ENCODE measurements around the gene DCC.

Gene DCC

DNA sequence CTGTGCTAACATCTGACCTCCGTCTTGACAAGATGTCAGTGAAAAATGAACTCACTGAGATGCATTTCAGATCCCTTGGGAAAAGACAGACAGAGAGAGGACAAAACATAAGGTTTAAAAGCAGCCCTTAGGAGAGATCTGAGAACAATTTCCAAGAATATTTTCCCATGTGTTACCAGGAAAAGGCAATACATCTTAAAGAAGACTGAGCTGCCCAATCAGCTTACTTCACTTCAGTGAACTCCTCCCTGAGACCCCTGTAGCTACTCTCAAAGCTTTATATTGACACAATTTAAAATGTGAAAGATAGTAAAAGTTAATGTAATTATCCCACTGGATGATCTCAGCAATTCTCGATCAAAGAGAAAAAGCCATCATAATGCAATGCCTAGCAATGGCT is 505.0 kb downstream of the DCC start:
- H3K27me3 ChIP-seq: no peaks in the 10 kb centered on the region
- H3K4me3 ChIP-seq (ENCODE audit: low read depth, low read length): no peak overlapping the region
- H3K9me3 ChIP-seq: no peaks in the 10 kb centered on the region
- H3K36me3 ChIP-seq: no peaks in the 10 kb centered on the region
- no peak for TF ChIP-seq CTCF (IDR thresholded peaks at IDR 0.05; ENCODE audit: low read depth, low read length)
- no peak for DNase-seq
- no peaks in the 10 kb centered on the region for H3K4me1 ChIP-seq

DNA sequence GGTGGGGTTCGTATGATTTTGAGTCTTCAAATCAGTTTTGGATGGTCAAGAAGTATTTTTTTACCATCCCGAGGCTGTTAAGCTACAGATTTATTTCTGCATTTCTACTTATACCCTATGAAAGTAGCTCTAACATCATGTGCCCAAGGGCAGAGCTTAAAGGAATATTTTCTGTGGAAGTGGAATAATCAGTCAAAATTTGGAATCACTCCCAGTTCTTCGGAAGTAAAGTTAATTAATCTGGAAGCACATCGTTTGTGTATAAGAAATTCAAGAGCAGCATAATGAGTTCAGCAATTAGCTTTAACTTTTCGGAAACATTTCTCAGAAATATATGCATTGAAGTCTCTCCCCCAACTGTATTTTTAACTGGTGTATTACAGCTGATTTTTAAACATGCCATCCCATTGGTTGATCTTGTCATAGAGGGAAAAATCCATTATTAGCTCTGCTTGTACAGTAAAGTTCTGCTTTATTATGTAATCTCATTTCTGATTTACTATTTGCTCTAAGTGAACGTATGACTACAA is 510.1 kb downstream of the DCC start:
- Histone ChIP-seq H3K27me3 (no peaks in the 10 kb centered on the region), H3K36me3 (no peaks in the 10 kb centered on the region), H3K9me3 (no peaks in the 10 kb centered on the region), H3K4me1 (no peaks in the 10 kb centered on the region), H3K4me3 (ENCODE audit: low read depth, low read length) (no peak overlapping the region)
- TF ChIP-seq CTCF (IDR thresholded peaks at IDR 0.05; ENCODE audit: low read depth, low read length): no peak
- no peak for DNase-seq

- Histone ChIP-seq H3K27me3 (no peaks in the 10 kb centered on the region), H3K36me3 (no peaks in the 10 kb centered on the region), H3K4me1 (no peaks in the 10 kb centered on the region), H3K9me3 (no peaks in the 10 kb centered on the region), H3K4me3 (ENCODE audit: low read depth, low read length) (no peak overlapping the region)
- no peak for TF ChIP-seq CTCF (IDR thresholded peaks at IDR 0.05; ENCODE audit: low read depth, low read length)
- DNase-seq: no peak
These were observed 521.6 kb downstream of the DCC start for GRCh38 chr18:52861558-52861957.

DNA sequence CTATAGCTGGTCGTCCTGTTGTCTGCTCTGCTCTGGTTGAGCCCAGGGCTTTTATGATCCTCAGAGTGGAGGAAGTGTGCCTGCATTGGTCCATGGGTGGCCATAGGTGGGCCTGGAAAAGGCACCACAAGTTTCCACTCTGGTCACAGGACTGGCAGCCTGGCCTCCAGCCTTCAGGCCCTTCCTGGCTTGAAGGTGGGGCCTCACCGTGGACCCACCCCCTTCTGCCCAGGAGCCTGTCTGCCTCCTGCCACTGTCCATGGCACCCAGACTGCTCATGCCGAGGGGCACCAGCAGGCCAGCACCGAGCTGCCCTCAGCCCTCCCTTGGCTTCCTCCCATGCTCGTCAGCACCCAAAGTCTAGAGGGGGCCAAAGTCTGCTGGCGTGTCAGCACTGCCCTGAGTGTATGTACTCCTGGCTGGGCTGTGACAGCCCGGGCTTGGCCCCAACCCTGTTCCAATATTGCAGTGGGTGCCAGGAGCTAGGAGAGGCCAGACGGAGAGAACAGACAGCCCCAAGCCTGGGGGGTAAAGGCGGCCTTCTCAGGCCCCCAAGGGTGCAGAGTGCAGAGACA is 529.4 kb downstream of the DCC start:
- no peaks in the 10 kb centered on the region for H3K9me3 ChIP-seq
- no peak for DNase-seq
- no peaks in the 10 kb centered on the region for H3K4me1 ChIP-seq
- no peak for TF ChIP-seq CTCF (IDR thresholded peaks at IDR 0.05; ENCODE audit: low read depth, low read length)
- no peaks in the 10 kb centered on the region for H3K36me3 ChIP-seq
- H3K4me3 ChIP-seq (ENCODE audit: low read depth, low read length): no peak overlapping the region
- no peaks in the 10 kb centered on the region for H3K27me3 ChIP-seq

- no peak for TF ChIP-seq CTCF (IDR thresholded peaks at IDR 0.05; ENCODE audit: low read depth, low read length)
- Histone ChIP-seq H3K4me1 (no peaks in the 10 kb centered on the region), H3K4me3 (ENCODE audit: low read depth, low read length) (no peak overlapping the region), H3K9me3 (no peaks in the 10 kb centered on the region), H3K36me3 (no peaks in the 10 kb centered on the region), H3K27me3 (no peaks in the 10 kb centered on the region)
- no peak for DNase-seq
These were observed 530.2 kb downstream of the DCC start for GRCh38 chr18:52869942-52870907.

GRCh38 chr18:52874774-52875173 is 534.8 kb downstream of the DCC start:
- no peak for TF ChIP-seq CTCF (IDR thresholded peaks at IDR 0.05; ENCODE audit: low read depth, low read length)
- H3K36me3 ChIP-seq: no peaks in the 10 kb centered on the region
- H3K4me3 ChIP-seq (ENCODE audit: low read depth, low read length): no peak overlapping the region
- no peaks in the 10 kb centered on the region for H3K27me3 ChIP-seq
- no peaks in the 10 kb centered on the region for H3K4me1 ChIP-seq
- no peaks in the 10 kb centered on the region for H3K9me3 ChIP-seq
- DNase-seq: no peak

All from BE2C (cell line).